Tibial artery (tissue), 4 donors: Measurements from ENCODE around the gene DAO.

Experiments used
- DNase-seq, 2 donors: peaks; one replicate each; pipeline ENCODE4 v3.0.0-alpha.2; 2019
- H3K27ac ChIP-seq, 2 donors: fragments of 200-600 bp; sonication (generic) in 1 of 2; 1 replicate in 1 of 2; 2 replicates in 1 of 2; pipeline ENCODE4 v1.5.1; 2018 to 2019; ENCODE audit warnings: mild to moderate bottlenecking in 1 of 2
- H3K27me3 ChIP-seq, 2 donors: fragments of 200-600 bp; sonication (generic) in 1 of 2; one replicate each; pipeline versions ENCODE4 v1.5.1 to v1.6.0; 2016 to 2019
- H3K36me3 ChIP-seq, 3 donors: fragments of 200-600 bp; sonication (generic) in 2 of 3; one replicate each; pipeline ENCODE4 v1.5.1; 2016 to 2019; ENCODE audit warnings: mild to moderate bottlenecking in 2 of 3
- H3K4me1 ChIP-seq, 4 donors: fragments of 200-600 bp; sonication (generic) in 2 of 4; 1 replicate in 3 of 4; 2 replicates in 1 of 4; pipeline ENCODE4 v1.5.1; 2016 to 2019
- H3K4me3 ChIP-seq, 2 donors: fragments of 200-600 bp; sonication (generic) in 1 of 2; 1 replicate in 1 of 2; 2 replicates in 1 of 2; pipeline ENCODE4 v1.5.1; 2018 to 2019; ENCODE audit warnings: mild to moderate bottlenecking in 2 of 2
- H3K9me3 ChIP-seq, 3 donors: fragments of 200-600 bp; sonication (generic) in 1 of 3; one replicate each; pipeline ENCODE4 v1.5.1; 2016 to 2019
- CTCF ChIP-seq, 2 experiments: fragments of 200-600 bp in 1 of 2; fragments of 450-650 bp in 1 of 2; IDR thresholded peaks; one replicate each; pipeline ENCODE4 v1.5.1; 2017 to 2019; ENCODE audit warnings: antibody characterized with exemption in 2 of 2, mild to moderate bottlenecking in 1 of 2, moderate library complexity in 1 of 2
- intact Hi-C: fragments of 100-400 bp; cut with DNase I; formaldehyde crosslinking; loops from one replicate; pipeline ENCODE4 v1.15.0; 2023; ENCODE audit warnings: low total_unique reads

The DAO gene

GRCh38 chr12:108868781-108869180 lies 11.1 kb upstream of the DAO start:
- H3K4me3 ChIP-seq: no peak overlapping the region
- intact Hi-C loops: loop anchor here (10.0 kb wide), 1 partner anchor 86 kb away; no protein-coding TSS in a partner anchor
- no peaks in the 10 kb centered on the region for H3K36me3 ChIP-seq
- no peaks in the 10 kb centered on the region for H3K27me3 ChIP-seq
- no peak for TF ChIP-seq CTCF (IDR thresholded peaks at IDR 0.05)
- H3K4me1 ChIP-seq: no peaks in the 10 kb centered on the region
- H3K9me3 ChIP-seq: no peaks in the 10 kb centered on the region
- no peak for DNase-seq
- no peak overlapping the region for H3K27ac ChIP-seq

- Histone ChIP-seq H3K4me1 (no peaks in the 10 kb centered on the region), H3K4me3 (no peak overlapping the region), H3K9me3 (no peaks in the 10 kb centered on the region), H3K27me3 (no peaks in the 10 kb centered on the region), H3K27ac (no peak overlapping the region), H3K36me3 (no peaks in the 10 kb centered on the region)
- no peak for DNase-seq
- intact Hi-C loops: no loop called here
- TF ChIP-seq CTCF (IDR thresholded peaks at IDR 0.05): no peak
Observed at GRCh38 chr12:108875280-108875679, 4.6 kb upstream of the DAO start.

GRCh38 chr12:108875682-108876361 lies 4.1 kb upstream of the DAO start:
- Histone ChIP-seq H3K27me3 (no peaks in the 10 kb centered on the region), H3K27ac (no peak overlapping the region), H3K36me3 (no peaks in the 10 kb centered on the region), H3K4me3 (no peak overlapping the region), H3K4me1 (no peaks in the 10 kb centered on the region), H3K9me3 (no peaks in the 10 kb centered on the region)
- DNase-seq: no peak
- intact Hi-C loops: no loop called here
- TF ChIP-seq CTCF (IDR thresholded peaks at IDR 0.05): no peak

GRCh38 chr12:108876550-108876949 lies 3.3 kb upstream of the DAO start:
- TF ChIP-seq CTCF (IDR thresholded peaks at IDR 0.05): no peak
- intact Hi-C loops: no loop called here
- H3K4me1 ChIP-seq: no peaks in the 10 kb centered on the region

GRCh38 chr12:108881953-108882352 lies 2.1 kb downstream of the DAO start:
- Histone ChIP-seq H3K4me3 (no peak overlapping the region), H3K36me3 (no peaks in the 10 kb centered on the region), H3K4me1 (no peaks in the 10 kb centered on the region), H3K27ac (no peak overlapping the region), H3K9me3 (no peaks in the 10 kb centered on the region), H3K27me3 (no peaks in the 10 kb centered on the region)
- no peak for TF ChIP-seq CTCF (IDR thresholded peaks at IDR 0.05)
- no peak for DNase-seq
- intact Hi-C loops: no loop called here

More at GRCh38 chr12:108876550-108876949, 3.3 kb upstream of the DAO start:
- H3K9me3 ChIP-seq: no peaks in the 10 kb centered on the region
- no peak for DNase-seq
- no peak overlapping the region for H3K27ac ChIP-seq
- no peaks in the 10 kb centered on the region for H3K36me3 ChIP-seq
- no peak overlapping the region for H3K4me3 ChIP-seq
- no peaks in the 10 kb centered on the region for H3K27me3 ChIP-seq
